DND-41 (cell line): ENCODE data around the gene MRPL30.

Experiments
- EZH2 ChIP-seq: IDR thresholded peaks from 3 replicates; pipeline ENCODE4 v1.6.1; 2012; ENCODE audit warnings: borderline replicate concordance, low read depth, mild to moderate bottlenecking, moderate library complexity, low read length, inconsistent platforms; ENCODE audit not compliant: severe bottlenecking
- TF ChIP-seq, protein P1 (sequence below): IDR thresholded peaks from 2 replicates; pipeline ENCODE4 v1.5.1; 2012; ENCODE audit warnings: borderline replicate concordance, low read length, moderate library complexity, mild to moderate bottlenecking; ENCODE audit not compliant: poor library complexity, severe bottlenecking; ENCODE audit errors: extremely low read depth

DNA sequence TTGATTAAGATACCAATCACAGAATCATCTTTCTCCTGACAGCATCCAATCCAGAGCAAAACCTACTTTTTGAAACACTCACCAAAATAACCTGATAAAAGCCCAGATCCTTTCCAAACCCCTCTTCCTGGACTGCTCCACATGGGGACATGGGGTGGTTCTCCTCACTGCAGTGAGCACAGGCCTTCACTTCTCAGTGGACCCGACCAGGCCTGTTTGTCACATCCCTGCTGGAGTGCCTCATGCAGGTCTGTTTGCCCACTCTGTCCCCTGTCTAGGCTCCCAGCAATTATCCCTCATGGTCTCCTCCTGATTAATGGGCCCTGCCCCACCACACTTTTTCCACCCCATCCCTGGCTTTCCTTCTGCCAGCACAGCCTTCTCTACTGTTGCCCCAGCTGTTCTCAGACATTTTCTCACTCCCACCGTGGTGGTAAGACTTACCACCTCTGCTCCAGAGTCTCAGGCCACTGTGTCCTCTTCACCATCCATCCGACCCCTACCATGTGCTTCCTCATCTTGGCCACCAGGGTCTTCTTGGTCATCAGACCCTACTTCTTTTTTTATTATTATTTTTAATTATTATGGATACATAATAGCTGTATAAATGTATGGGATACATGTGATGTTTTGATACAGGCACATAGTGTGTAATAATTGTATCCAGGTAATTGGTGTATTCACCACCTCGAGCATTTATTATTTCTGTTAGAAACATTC lies 21.1 kb downstream of the MRPL30 start:
- TF ChIP-seq, protein P1, sequence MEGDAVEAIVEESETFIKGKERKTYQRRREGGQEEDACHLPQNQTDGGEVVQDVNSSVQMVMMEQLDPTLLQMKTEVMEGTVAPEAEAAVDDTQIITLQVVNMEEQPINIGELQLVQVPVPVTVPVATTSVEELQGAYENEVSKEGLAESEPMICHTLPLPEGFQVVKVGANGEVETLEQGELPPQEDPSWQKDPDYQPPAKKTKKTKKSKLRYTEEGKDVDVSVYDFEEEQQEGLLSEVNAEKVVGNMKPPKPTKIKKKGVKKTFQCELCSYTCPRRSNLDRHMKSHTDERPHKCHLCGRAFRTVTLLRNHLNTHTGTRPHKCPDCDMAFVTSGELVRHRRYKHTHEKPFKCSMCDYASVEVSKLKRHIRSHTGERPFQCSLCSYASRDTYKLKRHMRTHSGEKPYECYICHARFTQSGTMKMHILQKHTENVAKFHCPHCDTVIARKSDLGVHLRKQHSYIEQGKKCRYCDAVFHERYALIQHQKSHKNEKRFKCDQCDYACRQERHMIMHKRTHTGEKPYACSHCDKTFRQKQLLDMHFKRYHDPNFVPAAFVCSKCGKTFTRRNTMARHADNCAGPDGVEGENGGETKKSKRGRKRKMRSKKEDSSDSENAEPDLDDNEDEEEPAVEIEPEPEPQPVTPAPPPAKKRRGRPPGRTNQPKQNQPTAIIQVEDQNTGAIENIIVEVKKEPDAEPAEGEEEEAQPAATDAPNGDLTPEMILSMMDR: no peak
- TF ChIP-seq EZH2: no peak
